Measurements from ENCODE around the gene SPECC1. TPM values are rescaled to one million over a fixed set of nuclear protein-coding genes. Genes with fewer than 3 reads are reported as not detected.

The SPECC1 gene
- total RNA-seq, 4 donors from 2014 or later = 72.1 to 133 (median 83.7) TPM

- TF ChIP-seq CTCF (IDR thresholded peaks at IDR 0.05) (no peak), POLR2A (IDR thresholded peaks at IDR 0.05) (no peak)
- Histone ChIP-seq H3K27ac (no peak overlapping the region), H3K9me3 (no peaks in the 10 kb centered on the region)
Measured at GRCh38 chr17:19991252-19991885, 17.8 kb upstream of the SPECC1 start.

GRCh38 chr17:19992803-19993713, 16.1 kb upstream of the SPECC1 start:
- H3K36me3 ChIP-seq = no peaks in the 10 kb centered on the region
- DNase-seq = peak; percentile 74 to 92 (median 83)
- H3K9me3 ChIP-seq = no peaks in the 10 kb centered on the region
- no peaks in the 10 kb centered on the region for H3K4me1 ChIP-seq
- H3K27ac ChIP-seq = no peak overlapping the region
- no peak overlapping the region for H3K4me3 ChIP-seq
- H3K27me3 ChIP-seq = no peaks in the 10 kb centered on the region
- TF ChIP-seq CTCF (IDR thresholded peaks at IDR 0.05) (peak; percentile 36 to 86 (median 76)), POLR2A (IDR thresholded peaks at IDR 0.05) (no peak)

More at GRCh38 chr17:19991252-19991885, 17.8 kb upstream of the SPECC1 start:
- DNase-seq = no peak
- Histone ChIP-seq H3K36me3 (no peaks in the 10 kb centered on the region), H3K4me3 (no peak overlapping the region), H3K4me1 (no peaks in the 10 kb centered on the region), H3K27me3 (no peaks in the 10 kb centered on the region)

GRCh38 chr17:19996086-19996485, 13.1 kb upstream of the SPECC1 start:
- Histone ChIP-seq H3K9me3 (no peaks in the 10 kb centered on the region), H3K4me1 (no peaks in the 10 kb centered on the region), H3K27ac (no peak overlapping the region), H3K36me3 (no peaks in the 10 kb centered on the region), H3K4me3 (no peak overlapping the region), H3K27me3 (no peaks in the 10 kb centered on the region)
- DNase-seq = no peak
- TF ChIP-seq CTCF (IDR thresholded peaks at IDR 0.05) (no peak), POLR2A (IDR thresholded peaks at IDR 0.05) (no peak)

- no peak overlapping the region for H3K4me3 ChIP-seq
- no peak for DNase-seq
- H3K4me1 ChIP-seq = no peaks in the 10 kb centered on the region
- H3K36me3 ChIP-seq = no peaks in the 10 kb centered on the region
- H3K27me3 ChIP-seq = no peaks in the 10 kb centered on the region
- no peak overlapping the region for H3K27ac ChIP-seq
- TF ChIP-seq POLR2A (IDR thresholded peaks at IDR 0.05) (no peak), CTCF (IDR thresholded peaks at IDR 0.05) (no peak)
- H3K9me3 ChIP-seq = no peaks in the 10 kb centered on the region
Measured at GRCh38 chr17:19996502-19996901, 12.7 kb upstream of the SPECC1 start.

GRCh38 chr17:20008242-20009051, 712 bp upstream of the SPECC1 start:
- Histone ChIP-seq H3K4me3 (peak overlapping the region; percentile 54 to 74 (median 66)), H3K4me1 (peaks cover 0 to 7% (median 5%) of the 10 kb centered on the region in 4 donors), H3K9me3 (no peaks in the 10 kb centered on the region), H3K27ac (peak overlapping the region in 2 of 4 donors; percentile 38 to 67), H3K36me3 (no peaks in the 10 kb centered on the region), H3K27me3 (no peaks in the 10 kb centered on the region)
- TF ChIP-seq POLR2A (IDR thresholded peaks at IDR 0.05) (no peak), CTCF (IDR thresholded peaks at IDR 0.05) (no peak)
- peak; percentile 19 to 53 (median 51) for DNase-seq
